Suprapubic skin (tissue), 4 donors: ENCODE measurements around the gene SRSF9.

Experiments used
- CTCF ChIP-seq, 2 donors: fragments of 200-600 bp in 1 of 2; fragments of 450-650 bp in 1 of 2; sonication (generic) in 1 of 2; IDR thresholded peaks; one replicate each; pipeline ENCODE4 v1.5.1; 2016 to 2019; ENCODE audit warnings: antibody characterized with exemption in 2 of 2, mild to moderate bottlenecking in 1 of 2, moderate library complexity in 1 of 2
- EP300 ChIP-seq: sonication (generic); formaldehyde crosslinking; IDR thresholded peaks from one replicate; pipeline ENCODE4 v1.6.1; 2017; ENCODE audit warnings: antibody characterized with exemption
- POLR2A ChIP-seq, 2 donors: fragments of 450-650 bp; IDR thresholded peaks; one replicate each; pipeline ENCODE4 v1.6.1; 2017; ENCODE audit warnings: antibody characterized with exemption in 2 of 2, mild to moderate bottlenecking in 2 of 2, moderate library complexity in 2 of 2
- POLR2AphosphoS5 ChIP-seq, 3 donors: sonication (generic); formaldehyde crosslinking; IDR thresholded peaks; one replicate each; pipeline ENCODE4 v1.6.1; 2017; ENCODE audit warnings: antibody characterized with exemption in 3 of 3

DNA sequence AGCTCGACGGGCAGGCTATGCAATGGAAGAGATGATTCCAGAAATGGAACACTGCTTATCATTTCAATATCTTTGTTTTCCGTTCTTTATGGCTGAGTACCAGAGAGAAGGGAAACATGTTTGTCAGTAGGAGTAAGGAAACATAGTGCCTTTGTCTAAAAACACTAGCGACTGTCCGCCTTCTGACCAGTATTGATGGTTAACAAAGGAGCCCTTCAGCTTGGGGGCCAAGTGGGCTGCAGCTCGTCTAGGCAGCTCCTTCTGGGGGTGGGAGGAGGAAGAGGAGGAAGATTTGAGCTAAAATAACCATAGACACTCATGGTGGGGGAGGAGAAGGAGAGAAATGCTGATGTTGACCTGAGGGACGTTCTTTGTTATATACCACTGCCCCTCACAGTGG, 44.5 kb upstream of the SRSF9 start:
- TF ChIP-seq CTCF (IDR thresholded peaks at IDR 0.05) (no peak), POLR2A (IDR thresholded peaks at IDR 0.05) (no peak), POLR2AphosphoS5 (IDR thresholded peaks at IDR 0.05) (no peak), EP300 (no peak)
